Common myeloid progenitor, CD34-positive (primary cell): ENCODE results near the gene CTPS2.
"Not testable (repeated sequence)": the region's sequence is repeated elsewhere in the genome, so short reads cannot be mapped to it uniquely, and the experiment has no call there.

ENCODE experiments used
- CTCF ChIA-PET: fragments of 350-600 bp; sonication (Branson Sonifier 250); formaldehyde crosslinking; loops from one replicate; lab custom pipeline; 2021; ENCODE audit warnings: antibody characterized with exemption; lab: Charles Lee
- POLR2A ChIA-PET: fragments of 350-600 bp; sonication (Branson Sonifier 250); formaldehyde crosslinking; loops from one replicate; lab custom pipeline; 2021; ENCODE audit warnings: antibody characterized with exemption; lab: Charles Lee
- DNase-seq, 3 donors: peaks; one replicate each; pipeline versions ENCODE4 v3.0.0 to v3.0.0-alpha.2; 2013
- H3K27ac ChIP-seq, 2 experiments: 1 replicate in 1 of 2; 2 replicates in 1 of 2; pipeline ENCODE4 v1.7.0; 2013; ENCODE audit warnings: inconsistent platforms in 2 of 2, low read length in 2 of 2, mild to moderate bottlenecking in 2 of 2, low read depth in 1 of 2, moderate library complexity in 1 of 2; ENCODE audit not compliant: severe bottlenecking in 2 of 2, insufficient read depth in 1 of 2, poor library complexity in 1 of 2
- H3K27me3 ChIP-seq, 5 experiments: replicated peaks in 2 of 5; 1 replicate in 3 of 5; 2 replicates in 2 of 5; pipeline versions ENCODE4 v1.6.1 to v1.7.0; 2013; ENCODE audit warnings: low read length in 4 of 5, mild to moderate bottlenecking in 2 of 5, moderate library complexity in 2 of 5, inconsistent platforms in 1 of 5; ENCODE audit not compliant: insufficient read depth in 5 of 5, control insufficient read depth in 4 of 5
- H3K36me3 ChIP-seq, 4 experiments: 1 replicate in 2 of 4; 2 replicates in 2 of 4; pipeline versions ENCODE4 v1.6.1 to v1.7.0; 2013; ENCODE audit warnings: low read length in 3 of 4, control low read depth in 1 of 4, mild to moderate bottlenecking in 1 of 4; ENCODE audit not compliant: control insufficient read depth in 4 of 4, insufficient read depth in 4 of 4
- H3K4me1 ChIP-seq, 4 experiments: 1 replicate in 3 of 4; 2 replicates in 1 of 4; pipeline versions ENCODE4 v1.6.1 to v1.7.1; 2013; ENCODE audit warnings: low read length in 3 of 4, mild to moderate bottlenecking in 3 of 4, control low read depth in 1 of 4, inconsistent platforms in 1 of 4, moderate library complexity in 1 of 4; ENCODE audit not compliant: control insufficient read depth in 4 of 4, insufficient read depth in 4 of 4; ENCODE audit errors: control extremely low read depth in 1 of 4
- H3K4me3 ChIP-seq, 7 experiments: 1 replicate in 4 of 7; 2 replicates in 3 of 7; pipeline versions ENCODE4 v1.5.1 to v1.7.0; 2013; ENCODE audit warnings: mild to moderate bottlenecking in 7 of 7, low read length in 6 of 7, moderate library complexity in 6 of 7, inconsistent platforms in 2 of 7, low read depth in 2 of 7, control low read depth in 1 of 7; ENCODE audit not compliant: insufficient read depth in 4 of 7, control insufficient read depth in 1 of 7; ENCODE audit errors: extremely low read depth in 1 of 7
- H3K9me3 ChIP-seq, 5 experiments: 1 replicate in 4 of 5; 2 replicates in 1 of 5; pipeline versions ENCODE4 v1.6.1 to v1.7.1; 2013; ENCODE audit warnings: low read length in 4 of 5, mild to moderate bottlenecking in 2 of 5, inconsistent platforms in 1 of 5, low read depth in 1 of 5, moderate library complexity in 1 of 5; ENCODE audit not compliant: control insufficient read depth in 4 of 5, insufficient read depth in 2 of 5; ENCODE audit errors: control extremely low read depth in 1 of 5
- WGBS: methylation state at CpG from one replicate; pipeline ENCODE4 v1.1.5; 2013; ENCODE audit not compliant: insufficient coverage; 5-methylcytosine and 5-hydroxymethylcytosine counted together

Gene CTPS2

DNA sequence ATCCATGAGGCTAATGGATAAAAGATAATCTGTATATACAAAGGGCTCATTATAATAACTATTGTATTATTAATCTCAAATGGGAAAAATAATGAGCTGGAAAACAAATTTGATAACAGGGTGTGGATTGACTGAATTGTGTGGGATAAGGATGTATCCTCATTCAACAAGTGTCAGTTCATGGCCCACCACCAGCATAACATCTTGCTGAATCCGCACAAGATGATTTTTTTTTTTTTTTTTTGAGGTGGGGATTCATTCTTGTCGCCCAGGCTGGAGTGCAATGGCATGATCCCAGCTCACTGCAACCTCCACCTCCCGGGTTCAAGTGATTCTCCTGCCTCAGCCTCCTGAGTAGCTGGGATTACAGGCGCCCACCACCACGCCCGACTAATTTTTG, 3.2 kb upstream of the CTPS2 start:
- H3K36me3 ChIP-seq, POLR2A ChIA-PET, CTCF ChIA-PET, H3K27ac ChIP-seq, DNase-seq, H3K4me3 ChIP-seq, H3K9me3 ChIP-seq: not testable (repeated sequence)
- Histone ChIP-seq H3K4me1 (peaks cover 3 to 16% (median 7%) of the 10 kb centered on the region in 4 experiments), H3K27me3 (peaks cover 0 to 51% (median 0%) of the 10 kb centered on the region in 5 experiments)
- no CpG with 5 or more reads among the region's 6 CpGs for WGBS

DNA sequence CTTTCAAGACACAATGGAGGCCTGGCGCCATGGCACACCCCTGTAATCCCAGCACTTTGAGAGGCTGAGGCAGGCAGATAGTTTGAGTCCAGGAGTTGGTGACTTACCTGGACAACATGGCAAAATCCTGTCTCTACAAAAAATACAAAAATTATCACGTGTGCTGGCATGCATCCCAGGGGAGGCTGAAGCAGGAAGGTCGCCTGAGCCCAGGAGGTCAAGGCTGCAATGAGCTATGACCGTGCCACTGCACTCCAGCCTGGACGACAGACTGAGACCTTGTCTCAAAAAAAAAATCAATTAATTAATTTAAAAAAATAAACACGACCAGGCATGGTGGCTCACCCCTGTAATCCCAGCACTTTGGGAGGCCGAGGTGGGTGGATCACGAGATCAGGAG, 2.0 kb upstream of the CTPS2 start:
- ChIA-PET CTCF (no interaction called here), POLR2A (no interaction called here)
- H3K4me3 ChIP-seq = no peak overlapping the region
- 93% methylated on average over 6 of the region's 8 CpGs for WGBS
- H3K4me1 ChIP-seq = peaks cover 0 to 8% (median 3%) of the 10 kb centered on the region in 4 experiments
- H3K27me3 ChIP-seq = peaks cover 0 to 45% (median 0%) of the 10 kb centered on the region in 5 experiments
- no peaks in the 10 kb centered on the region for H3K36me3 ChIP-seq
- no peaks in the 10 kb centered on the region for H3K9me3 ChIP-seq
- no peak overlapping the region for H3K27ac ChIP-seq
- no peak for DNase-seq

DNA sequence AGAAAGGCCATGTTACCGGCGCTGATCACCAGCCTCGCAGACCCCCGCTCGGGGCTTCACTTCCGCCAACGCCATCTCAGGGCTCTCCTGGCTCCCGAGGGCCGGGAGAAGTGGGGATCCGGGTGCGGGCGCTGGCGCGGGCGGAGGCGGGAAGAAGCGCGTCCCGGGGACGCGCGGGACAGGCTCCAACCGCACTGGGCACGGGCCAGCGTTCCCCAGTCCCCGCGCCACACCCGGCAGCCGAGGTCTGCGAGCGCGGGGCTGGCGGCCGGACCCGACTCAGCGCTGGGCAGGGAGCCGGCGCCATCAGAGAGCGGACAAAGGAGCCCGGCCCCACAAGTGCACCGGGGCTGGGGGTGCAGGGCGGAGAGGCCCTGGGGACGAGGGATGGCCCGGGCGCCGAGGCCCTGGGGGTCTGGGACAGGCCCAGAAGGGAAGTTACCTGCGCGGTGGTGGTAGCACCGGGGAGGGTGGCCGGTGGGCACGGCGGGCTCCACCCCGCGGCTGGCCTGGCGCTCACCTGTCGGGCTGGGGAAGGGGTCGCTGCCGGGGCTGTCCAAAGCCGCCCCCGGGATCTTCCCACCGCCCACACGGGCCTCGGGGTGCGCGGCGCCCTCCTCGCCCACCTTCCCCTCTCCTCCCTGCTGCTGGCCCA, 449 bp downstream of the CTPS2 start:
- Histone ChIP-seq H3K27me3 (peaks cover 0 to 38% (median 0%) of the 10 kb centered on the region in 5 experiments), H3K9me3 (no peaks in the 10 kb centered on the region), H3K36me3 (peaks cover 0 to 3% (median under 1%) of the 10 kb centered on the region in 4 experiments), H3K4me3 (peak overlapping the region; percentile 53 to 85 (median 70)), H3K4me1 (peaks cover 0 to 8% (median 0%) of the 10 kb centered on the region in 4 experiments), H3K27ac (peak overlapping the region; percentile 50 to 79)
- ChIA-PET POLR2A (no interaction called here), CTCF (no interaction called here)
- DNase-seq = no peak
- WGBS = 1% methylated on average over 63 of the region's 67 CpGs

DNA sequence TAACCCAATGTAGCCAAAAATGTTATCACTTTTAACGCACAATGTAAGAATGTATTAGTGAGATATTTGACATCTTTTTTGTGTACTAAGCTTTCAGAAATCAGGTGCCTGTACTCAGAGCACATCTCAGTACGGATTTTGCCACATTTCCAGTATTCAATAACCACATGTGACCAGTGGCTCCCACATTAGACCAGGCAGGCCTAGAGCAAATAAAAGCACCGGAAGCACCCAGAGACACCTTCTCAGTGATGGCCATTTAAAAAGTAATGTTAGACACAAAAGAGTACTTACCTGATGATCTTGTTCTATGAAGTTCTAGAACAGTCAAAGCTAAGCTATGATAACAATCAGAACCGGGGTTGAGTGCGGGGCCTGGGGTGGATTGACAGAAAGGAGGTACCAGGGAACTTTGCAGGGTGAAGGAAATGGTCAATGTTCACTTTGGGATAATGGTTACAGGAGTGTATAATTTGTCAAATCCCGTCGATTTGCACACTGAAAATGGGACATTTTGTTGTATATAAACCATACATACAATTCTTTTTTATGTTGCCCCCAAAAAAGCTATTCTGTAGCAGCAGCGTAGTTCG, 1.2 kb downstream of the CTPS2 start:
- DNase-seq = no peak
- Histone ChIP-seq H3K27ac (peak overlapping the region; percentile 50 to 79), H3K4me3 (peak overlapping the region; percentile 53 to 85 (median 70)), H3K27me3 (peaks cover 0 to 38% (median 0%) of the 10 kb centered on the region in 5 experiments), H3K9me3 (no peaks in the 10 kb centered on the region), H3K36me3 (peaks cover 0 to 3% (median under 1%) of the 10 kb centered on the region in 4 experiments), H3K4me1 (peaks cover 0 to 8% (median 0%) of the 10 kb centered on the region in 4 experiments)
- ChIA-PET POLR2A (no interaction called here), CTCF (no interaction called here)
- 43% methylated on average over 5 of the region's 9 CpGs for WGBS

DNA sequence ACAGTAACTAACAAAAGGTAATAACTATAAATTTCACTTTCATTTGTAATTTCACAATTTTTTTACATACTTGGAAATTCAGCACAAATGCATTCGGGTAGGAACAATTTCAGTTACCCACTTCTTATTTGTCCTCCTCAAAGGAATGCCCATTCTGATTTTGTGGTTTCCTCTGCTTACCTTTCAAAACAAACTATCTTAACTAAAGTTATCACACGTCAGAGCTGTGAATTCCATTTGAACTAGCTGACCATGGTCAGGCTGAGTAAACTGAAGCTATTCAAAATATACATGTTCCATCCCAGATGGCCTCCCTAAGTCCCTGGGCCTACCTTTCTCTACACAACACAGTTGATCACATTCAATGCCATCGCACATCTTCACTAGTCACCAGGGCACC, 4.5 kb downstream of the CTPS2 start:
- WGBS = 72% methylated on average over 2 of the region's 3 CpGs
- no peak overlapping the region for H3K27ac ChIP-seq
- no peak for DNase-seq
- ChIA-PET CTCF (interaction anchor here (0.6 kb wide), 1 partner anchor 45 kb away, joined by 3 read pairs; no protein-coding TSS in a partner anchor), POLR2A (no interaction called here)
- H3K27me3 ChIP-seq = peaks cover 0 to 24% (median 0%) of the 10 kb centered on the region in 5 experiments
- peaks cover 0 to 3% (median under 1%) of the 10 kb centered on the region in 4 experiments for H3K36me3 ChIP-seq
- H3K4me3 ChIP-seq = no peak overlapping the region
- H3K9me3 ChIP-seq = no peaks in the 10 kb centered on the region
- H3K4me1 ChIP-seq = peaks cover 0 to 8% (median 0%) of the 10 kb centered on the region in 4 experiments

DNA sequence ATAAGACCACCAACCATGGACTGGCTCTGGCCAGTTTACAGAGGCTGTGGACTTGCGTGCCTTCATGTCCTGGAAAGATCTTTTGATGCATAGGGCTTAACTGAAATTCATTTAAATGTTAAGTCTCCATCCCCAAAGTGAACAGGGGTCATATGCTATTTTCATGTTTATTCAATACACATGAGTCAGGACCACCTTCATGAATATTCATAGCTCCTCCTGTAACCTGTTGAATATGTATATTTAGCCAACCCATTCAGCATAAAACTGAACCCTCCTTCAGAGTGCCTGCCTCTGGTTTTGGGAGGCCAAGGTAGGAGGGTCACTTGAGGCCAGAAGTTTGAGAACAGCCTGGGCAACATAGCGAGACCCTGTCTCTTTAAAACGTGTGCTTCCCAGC, 7.1 kb downstream of the CTPS2 start:
- POLR2A ChIA-PET = no interaction called here
- no peaks in the 10 kb centered on the region for H3K4me1 ChIP-seq
- no peaks in the 10 kb centered on the region for H3K9me3 ChIP-seq
- no peak overlapping the region for H3K4me3 ChIP-seq
- DNase-seq = no peak
- H3K27me3 ChIP-seq = peaks cover 0 to 2% (median 0%) of the 10 kb centered on the region in 5 experiments
- H3K27ac ChIP-seq = no peak overlapping the region
- CTCF ChIA-PET = no interaction called here
- peaks cover 0 to 6% (median 3%) of the 10 kb centered on the region in 4 experiments for H3K36me3 ChIP-seq
- 87% methylated on average over 3 of the region's 3 CpGs for WGBS
